GM12878 (cell line): ENCODE data around the gene ATXN1. TPM values are rescaled to one million over a fixed set of nuclear protein-coding genes. Genes with fewer than 3 reads are reported as not detected.
A peak's percentile ranks its signal among the peaks of the same experiment; 100 is the strongest.

ENCODE experiments used
- GATAD2B ChIP-seq: fragments of 450-650 bp; conservative IDR thresholded peaks from 2 replicates; pipeline ENCODE4 v1.6.1; 2017; ENCODE audit warnings: low read depth, mild to moderate bottlenecking, moderate library complexity
- NKRF ChIP-seq: fragments of 450-650 bp; conservative IDR thresholded peaks from 2 replicates; pipeline ENCODE4 v1.6.1; 2017; ENCODE audit warnings: mild to moderate bottlenecking, moderate library complexity
- SKIL ChIP-seq: fragments of 450-650 bp; IDR thresholded peaks from 2 replicates; pipeline ENCODE4 v1.6.1; 2017; ENCODE audit warnings: mild to moderate bottlenecking, low read depth, inconsistent platforms; ENCODE audit not compliant: poor library complexity, severe bottlenecking
- polyA plus RNA-seq, 11 experiments: library from polyadenylated mRNA; depleted of rRNA in 4 of 11; unstranded in 6 of 11; stranded (reverse) in 5 of 11; fragments of >200 nt; fragmentation: Nextera tagmentation in 4 of 11; fragmentation: Illumina TruSeq in 1 of 11; extraction: Ambion mirVana in 4 of 11; extraction: Trizol in 1 of 11; gene quantifications; 1 replicate in 1 of 11; 2 replicates in 10 of 11; pipeline versions ENCODE4 v1.2.1 to v1.2.3, GENCODE V29; 2011 to 2016; ENCODE audit warnings: inconsistent platforms in 2 of 11, missing spikeins in 2 of 11, low read depth in 1 of 11
- total RNA-seq, 4 experiments: library from RNA; depleted of rRNA in 3 of 4; stranded (reverse); fragments of >200 nt in 3 of 4; fragmentation: Illumina TruSeq in 1 of 4; extraction: Trizol in 1 of 4; gene quantifications; 2 replicates each; pipeline versions ENCODE4 v1.2.1 to v1.2.3, GENCODE V29; 2013 to 2021

ATXN1 gene
- total and polyA plus RNA-seq, 10 of the 15 experiments (the other 5 are each of a cell fraction or from before 2014, with no cell fraction given), result 12.2 to 51.2 (median 20.5) TPM

GRCh38 chr6:16481697-16482399 lies 279.4 kb downstream of the ATXN1 start (continued):
- TF ChIP-seq NKRF (no peak), SKIL (peak; percentile 40), GATAD2B (0 out of 2 replicates have a peak, but pooled peaks have one; percentile 8)
